Measurements from ENCODE around the gene SPRTN. TPM values are rescaled to one million over a fixed set of nuclear protein-coding genes. Genes with fewer than 3 reads are reported as not detected.
"Not testable (repeated sequence)": the region's sequence is repeated elsewhere in the genome, so short reads cannot be mapped to it uniquely, and the experiment has no call there.

Gene SPRTN
- total RNA-seq, 4 donors from 2014 or later: 8.7 to 15.1 (median 10.7) TPM

GRCh38 chr1:231348442-231348841, 10.3 kb downstream of the SPRTN start:
- no peak overlapping the region for H3K4me3 ChIP-seq
- TF ChIP-seq CTCF (IDR thresholded peaks at IDR 0.05 in 4 of 5, conservative IDR thresholded peaks at IDR 0.05 in 1 of 5) (no peak), POLR2A (IDR thresholded peaks at IDR 0.05) (no peak)
- intact Hi-C loops (cut with DNase I; ENCODE audit: low total_unique reads): no loop called here
- H3K9me3 ChIP-seq: no peaks in the 10 kb centered on the region
- no peak overlapping the region for H3K27ac ChIP-seq
- DNase-seq (no peak), ATAC-seq (no peak)
- peaks cover 0 to 43% of the 10 kb centered on the region in 2 donors for H3K36me3 ChIP-seq
- in situ Hi-C loops (cut with MboI; ENCODE audit: low sequenced_read_pairs in 4 of 4): no loop called here
- no peaks in the 10 kb centered on the region for H3K27me3 ChIP-seq
- H3K4me1 ChIP-seq: no peaks in the 10 kb centered on the region

- H3K27me3 ChIP-seq; in situ Hi-C loops (cut with MboI; ENCODE audit: low sequenced_read_pairs in 4 of 4); H3K4me1 ChIP-seq; H3K4me3 ChIP-seq; intact Hi-C loops (cut with DNase I; ENCODE audit: low total_unique reads); H3K9me3 ChIP-seq; DNase-seq; H3K27ac ChIP-seq; ATAC-seq: not testable (repeated sequence)
- peaks cover 0 to 42% of the 10 kb centered on the region in 2 donors for H3K36me3 ChIP-seq
Observed at GRCh38 chr1:231348856-231349255, 10.8 kb downstream of the SPRTN start.

GRCh38 chr1:231351816-231352215, 13.7 kb downstream of the SPRTN start:
- H3K9me3 ChIP-seq: no peaks in the 10 kb centered on the region
- intact Hi-C loops (cut with DNase I; ENCODE audit: low total_unique reads): no loop called here
- TF ChIP-seq CTCF (IDR thresholded peaks at IDR 0.05 in 4 of 5, conservative IDR thresholded peaks at IDR 0.05 in 1 of 5): no peak
- TF ChIP-seq POLR2A (IDR thresholded peaks at IDR 0.05): no peak
- DNase-seq (no peak), ATAC-seq (no peak)
- H3K4me1 ChIP-seq: no peaks in the 10 kb centered on the region
- H3K36me3 ChIP-seq: peaks cover 0 to 42% of the 10 kb centered on the region in 2 donors
- in situ Hi-C loops (cut with MboI; ENCODE audit: low sequenced_read_pairs in 4 of 4): loop anchor here in 2 of 4 donors (5.0 to 10.0 kb wide), 2 partner anchors 235 to 253 kb away; no protein-coding TSS in a partner anchor
- H3K4me3 ChIP-seq: no peak overlapping the region
- no peaks in the 10 kb centered on the region for H3K27me3 ChIP-seq
- peak overlapping the region; percentile 3 to 33 (median 15) for H3K27ac ChIP-seq

GRCh38 chr1:231353086-231353485, 15.0 kb downstream of the SPRTN start:
- peaks cover 0 to 32% of the 10 kb centered on the region in 2 donors for H3K36me3 ChIP-seq
- ATAC-seq (no peak), DNase-seq (no peak)
- no peaks in the 10 kb centered on the region for H3K27me3 ChIP-seq
- intact Hi-C loops (cut with DNase I; ENCODE audit: low total_unique reads) (no loop called here), in situ Hi-C loops (cut with MboI; ENCODE audit: low sequenced_read_pairs in 4 of 4) (loop anchor here in 2 of 4 donors (5.0 to 10.0 kb wide), 2 partner anchors 234 to 252 kb away; no protein-coding TSS in a partner anchor)
- no peak overlapping the region for H3K4me3 ChIP-seq
- TF ChIP-seq POLR2A (IDR thresholded peaks at IDR 0.05) (no peak), CTCF (IDR thresholded peaks at IDR 0.05 in 4 of 5, conservative IDR thresholded peaks at IDR 0.05 in 1 of 5) (no peak)
- peaks cover 6 to 7% of the 10 kb centered on the region in 2 donors for H3K4me1 ChIP-seq
- peak overlapping the region in 3 of 4 donors; percentile 9 to 53 (median 13) for H3K27ac ChIP-seq
- H3K9me3 ChIP-seq: no peaks in the 10 kb centered on the region

GRCh38 chr1:231354330-231355020, 16.4 kb downstream of the SPRTN start:
- in situ Hi-C loops (cut with MboI; ENCODE audit: low sequenced_read_pairs in 4 of 4): loop anchor here in 3 of 4 donors (5.0 to 10.0 kb wide), 3 partner anchors 233 to 250 kb away; no protein-coding TSS in a partner anchor
- H3K36me3 ChIP-seq: peaks cover 0 to 28% of the 10 kb centered on the region in 2 donors

More at GRCh38 chr1:231354330-231355020, 16.4 kb downstream of the SPRTN start:
- TF ChIP-seq POLR2A (IDR thresholded peaks at IDR 0.05) (no peak), CTCF (IDR thresholded peaks at IDR 0.05 in 4 of 5, conservative IDR thresholded peaks at IDR 0.05 in 1 of 5) (no peak)
- intact Hi-C loops (cut with DNase I; ENCODE audit: low total_unique reads): loop anchor here (2.0 kb wide), 1 partner anchor 16 kb away; the partner anchor contains the start of gene SPRTN
- peaks cover 16% of the 10 kb centered on the region in 2 donors for H3K4me1 ChIP-seq
- H3K9me3 ChIP-seq: no peaks in the 10 kb centered on the region
- H3K27me3 ChIP-seq: no peaks in the 10 kb centered on the region
- DNase-seq: no peak
- no peak for ATAC-seq
- H3K27ac ChIP-seq: peak overlapping the region; percentile 27 to 87 (median 64)
- no peak overlapping the region for H3K4me3 ChIP-seq
